ENCODE data around the gene ALAD.
"Not testable (repeated sequence)": the region's sequence is repeated elsewhere in the genome, so short reads cannot be mapped to it uniquely, and the experiment has no call there.

ALAD gene

GRCh38 chr9:113389451-113389850, 11.6 kb downstream of the ALAD start:
- DNase-seq (ENCODE audit: low read depth) = no peak
- H3K4me3 ChIP-seq (ENCODE audit: low read depth, low read length) = no peak overlapping the region
- no peak for TF ChIP-seq CTCF (IDR thresholded peaks at IDR 0.05; ENCODE audit: insufficient read depth, low read depth, low read length, missing control alignments)

GRCh38 chr9:113388833-113389232, 12.3 kb downstream of the ALAD start:
- no peak for DNase-seq (ENCODE audit: low read depth)
- no peak overlapping the region for H3K4me3 ChIP-seq (ENCODE audit: low read depth, low read length)
- TF ChIP-seq CTCF (IDR thresholded peaks at IDR 0.05; ENCODE audit: insufficient read depth, low read depth, low read length, missing control alignments) = no peak

- H3K4me3 ChIP-seq (ENCODE audit: low read depth, low read length) = no peak overlapping the region
- DNase-seq (ENCODE audit: low read depth) = no peak
- TF ChIP-seq CTCF (IDR thresholded peaks at IDR 0.05; ENCODE audit: insufficient read depth, low read depth, low read length, missing control alignments) = no peak
Measured at GRCh38 chr9:113387560-113388230, 13.4 kb downstream of the ALAD start.

GRCh38 chr9:113386571-113387393, 14.3 kb downstream of the ALAD start:
- no peak overlapping the region for H3K4me3 ChIP-seq (ENCODE audit: low read depth, low read length)
- no peak for TF ChIP-seq CTCF (IDR thresholded peaks at IDR 0.05; ENCODE audit: insufficient read depth, low read depth, low read length, missing control alignments)
- DNase-seq (ENCODE audit: low read depth) = no peak

GRCh38 chr9:113381909-113382411, 19.1 kb downstream of the ALAD start:
- TF ChIP-seq CTCF (IDR thresholded peaks at IDR 0.05; ENCODE audit: insufficient read depth, low read depth, low read length, missing control alignments) = no peak
- no peak overlapping the region for H3K4me3 ChIP-seq (ENCODE audit: low read depth, low read length)
- no peak for DNase-seq (ENCODE audit: low read depth)

GRCh38 chr9:113381441-113381840, 19.6 kb downstream of the ALAD start:
- not testable (repeated sequence) for H3K4me3 ChIP-seq (ENCODE audit: low read depth, low read length); DNase-seq (ENCODE audit: low read depth)

- no peak for TF ChIP-seq CTCF (IDR thresholded peaks at IDR 0.05; ENCODE audit: insufficient read depth, low read depth, low read length, missing control alignments)
- H3K4me3 ChIP-seq (ENCODE audit: low read depth, low read length) = no peak overlapping the region
- DNase-seq (ENCODE audit: low read depth) = peak; percentile 86
Measured at GRCh38 chr9:113380869-113381378, 20.2 kb downstream of the ALAD start.

GRCh38 chr9:113379829-113380210, 21.3 kb downstream of the ALAD start:
- H3K4me3 ChIP-seq (ENCODE audit: low read depth, low read length); DNase-seq (ENCODE audit: low read depth): not testable (repeated sequence)

GRCh38 chr9:113379094-113379828, 21.8 kb downstream of the ALAD start:
- not testable (repeated sequence) for H3K4me3 ChIP-seq (ENCODE audit: low read depth, low read length); DNase-seq (ENCODE audit: low read depth)
